Lower lobe of right lung (tissue), 2 donors: ENCODE measurements around the gene BST2. TPM values are rescaled to one million over a fixed set of nuclear protein-coding genes. Genes with fewer than 3 reads are reported as not detected.
A peak's percentile ranks its signal among the peaks of the same experiment; 100 is the strongest.

ENCODE experiments used
- ATAC-seq, 2 donors: fragments of 200-7000 bp; cut with Tn5 transposase; one replicate each; pipeline ENCODE4 v1.9.1; 2020 to 2022; ENCODE audit warnings: mild to moderate bottlenecking in 2 of 2, moderate library complexity in 2 of 2
- DNase-seq: peaks from one replicate; pipeline ENCODE4 v3.0.0-alpha.2; 2020
- H3K27ac ChIP-seq: fragments of 200-600 bp; one replicate; pipeline ENCODE4 v1.8.0; 2022
- H3K27me3 ChIP-seq: fragments of 200-600 bp; one replicate; pipeline ENCODE4 v1.8.0; 2022; ENCODE audit warnings: low read depth
- H3K36me3 ChIP-seq: fragments of 200-600 bp; one replicate; pipeline ENCODE4 v1.8.0; 2022; ENCODE audit warnings: mild to moderate bottlenecking
- H3K4me1 ChIP-seq: fragments of 200-600 bp; one replicate; pipeline ENCODE4 v1.8.0; 2022
- H3K4me3 ChIP-seq: fragments of 200-600 bp; one replicate; pipeline ENCODE4 v1.8.0; 2022; ENCODE audit warnings: mild to moderate bottlenecking
- H3K9me3 ChIP-seq: fragments of 200-600 bp; one replicate; pipeline ENCODE4 v1.8.0; 2022
- intact Hi-C: fragments of 100-400 bp; cut with DNase I; formaldehyde crosslinking; loops from one replicate; pipeline ENCODE4 v1.11.0; 2022
- total RNA-seq: library from RNA; stranded (reverse); fragmentation: NEBNext Ultra II Directional; extraction: Animal tissue kit (Norgen Biotek cat#: 25700); gene quantifications from one replicate; pipeline ENCODE4 v1.2.1, GENCODE V29; 2021
- TF ChIP-seq, protein P1 (sequence below): fragments of 200-600 bp; IDR thresholded peaks from one replicate; pipeline ENCODE4 v1.8.0; 2022; ENCODE audit warnings: antibody characterized with exemption, mild to moderate bottlenecking
- donor health status: DM: no; HTN: yes; CAD: no; lungs with severe emphysema.

The BST2 gene
- total RNA-seq, 1 donor from 2014 or later = 165 TPM

DNA sequence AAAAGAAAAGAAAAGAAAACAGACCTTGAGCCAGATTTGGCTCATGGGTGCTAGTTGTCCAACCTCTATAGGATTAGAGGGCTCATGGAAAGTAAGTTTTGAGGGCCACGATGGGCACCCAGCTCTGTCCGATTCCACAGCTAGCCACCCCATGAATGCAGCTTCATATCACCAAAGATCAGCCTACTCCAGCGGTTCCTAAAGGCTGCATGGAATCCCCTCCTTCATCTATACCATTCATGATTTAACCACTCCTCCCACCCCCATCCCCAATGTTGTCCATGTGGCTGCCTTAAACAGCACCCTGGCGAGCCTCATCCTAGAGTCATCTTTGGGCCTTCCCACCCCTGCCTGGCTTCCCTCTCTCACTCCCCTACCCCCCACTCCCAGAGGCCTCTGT lies 16.5 kb upstream of the BST2 start:
- H3K4me3 ChIP-seq = no peak overlapping the region
- H3K9me3 ChIP-seq = no peaks in the 10 kb centered on the region
- TF ChIP-seq, protein P1, sequence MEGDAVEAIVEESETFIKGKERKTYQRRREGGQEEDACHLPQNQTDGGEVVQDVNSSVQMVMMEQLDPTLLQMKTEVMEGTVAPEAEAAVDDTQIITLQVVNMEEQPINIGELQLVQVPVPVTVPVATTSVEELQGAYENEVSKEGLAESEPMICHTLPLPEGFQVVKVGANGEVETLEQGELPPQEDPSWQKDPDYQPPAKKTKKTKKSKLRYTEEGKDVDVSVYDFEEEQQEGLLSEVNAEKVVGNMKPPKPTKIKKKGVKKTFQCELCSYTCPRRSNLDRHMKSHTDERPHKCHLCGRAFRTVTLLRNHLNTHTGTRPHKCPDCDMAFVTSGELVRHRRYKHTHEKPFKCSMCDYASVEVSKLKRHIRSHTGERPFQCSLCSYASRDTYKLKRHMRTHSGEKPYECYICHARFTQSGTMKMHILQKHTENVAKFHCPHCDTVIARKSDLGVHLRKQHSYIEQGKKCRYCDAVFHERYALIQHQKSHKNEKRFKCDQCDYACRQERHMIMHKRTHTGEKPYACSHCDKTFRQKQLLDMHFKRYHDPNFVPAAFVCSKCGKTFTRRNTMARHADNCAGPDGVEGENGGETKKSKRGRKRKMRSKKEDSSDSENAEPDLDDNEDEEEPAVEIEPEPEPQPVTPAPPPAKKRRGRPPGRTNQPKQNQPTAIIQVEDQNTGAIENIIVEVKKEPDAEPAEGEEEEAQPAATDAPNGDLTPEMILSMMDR = no peak
- H3K27ac ChIP-seq = no peak overlapping the region
- DNase-seq (no peak), ATAC-seq (no peak)
- peaks cover 14% of the 10 kb centered on the region for H3K4me1 ChIP-seq
- intact Hi-C loops = no loop called here
- H3K27me3 ChIP-seq = no peaks in the 10 kb centered on the region
- H3K36me3 ChIP-seq = peaks cover 12% of the 10 kb centered on the region

DNA sequence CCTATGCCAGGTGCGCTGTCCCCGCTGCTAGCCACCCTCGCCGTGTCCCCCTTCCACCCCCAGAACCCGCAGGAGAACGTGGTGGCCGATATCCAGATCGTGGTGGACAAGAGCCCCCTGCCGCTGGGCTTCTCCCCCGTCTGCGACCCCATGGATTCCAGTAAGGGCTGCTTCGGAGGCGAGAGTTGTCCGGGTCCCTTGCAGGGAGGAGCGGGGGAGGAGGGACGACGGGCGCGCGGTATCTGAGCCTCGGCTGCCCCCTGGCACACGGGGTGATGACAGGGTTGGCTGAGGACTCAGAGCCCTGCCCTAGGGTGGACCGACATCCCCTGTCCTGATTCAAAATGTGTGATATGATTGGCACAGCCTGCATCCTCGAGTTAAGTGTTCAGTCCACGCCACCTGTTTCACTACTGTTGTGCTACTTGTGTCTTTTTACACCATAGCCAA lies 15.1 kb upstream of the BST2 start:
- ATAC-seq (peak; percentile 59), DNase-seq (peak; percentile 62)
- intact Hi-C loops = no loop called here
- Histone ChIP-seq H3K4me1 (peaks cover 14% of the 10 kb centered on the region), H3K27me3 (no peaks in the 10 kb centered on the region), H3K27ac (peak overlapping the region; percentile 78), H3K4me3 (peak overlapping the region; percentile 79), H3K36me3 (peaks cover 12% of the 10 kb centered on the region), H3K9me3 (no peaks in the 10 kb centered on the region)
- TF ChIP-seq, protein P1 = peak; percentile 37

DNA sequence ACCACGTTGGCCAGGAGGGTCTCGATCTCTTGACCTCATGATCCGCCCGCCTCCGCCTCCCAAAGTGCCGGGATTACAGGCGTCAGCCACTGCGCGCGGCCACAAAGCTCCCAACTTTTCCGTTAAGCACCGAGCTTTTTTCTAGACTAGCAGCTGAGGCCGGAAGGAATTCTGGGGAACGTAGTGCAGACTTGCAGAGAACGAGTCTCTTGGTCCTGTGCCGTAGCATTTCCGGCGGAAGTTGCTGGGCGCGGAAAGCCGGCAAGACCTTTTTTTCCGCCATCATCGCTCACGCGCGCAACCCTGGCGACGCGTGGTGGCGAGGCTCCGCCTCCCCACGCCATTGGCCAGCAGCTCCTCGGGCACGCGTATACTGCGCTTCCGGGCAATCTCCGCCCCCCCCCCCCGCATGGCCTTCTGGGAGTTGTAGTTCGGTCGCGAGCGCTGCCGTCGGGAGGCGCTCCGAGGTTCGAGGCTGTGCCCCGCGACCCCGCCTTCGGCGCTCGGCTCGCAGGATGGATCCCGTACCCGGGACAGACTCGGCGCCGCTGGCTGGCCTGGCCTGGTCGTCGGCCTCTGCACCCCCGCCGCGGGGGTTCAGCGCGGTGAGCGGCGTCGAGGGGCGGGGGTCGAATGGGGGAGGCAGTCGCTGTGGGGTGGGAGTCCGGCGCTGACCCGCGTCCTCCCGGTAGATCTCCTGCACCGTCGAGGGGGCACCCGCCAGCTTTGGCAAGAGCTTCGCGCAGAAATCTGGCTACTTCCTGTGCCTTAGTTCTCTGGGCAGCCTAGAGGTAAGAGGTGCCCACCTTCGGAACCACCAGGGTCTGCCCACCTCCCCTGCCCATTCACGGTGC lies 14.4 kb upstream of the BST2 start, which contains the start of gene MVB12A:
Gene MVB12A, plus strand, starts transcription at position 427 of the 854 bp plus-strand sequence. Its CDS starts 89 bp downstream, at position 516.
- peak; percentile 98 to 99 for ATAC-seq
- peaks cover 14% of the 10 kb centered on the region for H3K4me1 ChIP-seq

DNA sequence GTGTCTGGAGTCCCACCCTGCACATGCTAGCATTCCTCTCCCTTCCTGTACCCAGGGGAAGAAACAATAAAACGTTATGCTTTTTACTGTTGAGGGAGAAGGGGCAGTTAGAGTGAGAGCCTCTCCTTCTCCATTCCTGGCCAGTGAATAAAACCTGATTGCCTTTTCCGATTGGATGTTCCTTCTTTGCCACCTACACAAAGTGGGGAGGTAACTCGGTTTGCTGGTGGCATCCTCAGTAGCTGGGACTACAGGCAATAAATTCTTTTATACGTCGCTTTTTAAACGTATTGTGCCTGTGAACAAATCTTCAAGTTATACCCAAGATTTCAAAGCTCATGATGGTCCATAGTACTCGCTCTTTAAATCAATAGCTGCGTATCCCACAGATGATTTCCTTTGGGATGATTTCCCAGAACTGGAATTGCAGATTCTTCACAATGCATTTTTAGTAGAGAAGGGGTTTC lies 13.8 kb upstream of the BST2 start:
- H3K36me3 ChIP-seq = peaks cover 19% of the 10 kb centered on the region
- peaks cover 14% of the 10 kb centered on the region for H3K4me1 ChIP-seq
- TF ChIP-seq, protein P1 = no peak
- no peak for DNase-seq
- no peak for ATAC-seq
- intact Hi-C loops = no loop called here
- peak overlapping the region; percentile 79 for H3K4me3 ChIP-seq
- peak overlapping the region; percentile 78 for H3K27ac ChIP-seq
- H3K27me3 ChIP-seq = no peaks in the 10 kb centered on the region
- H3K9me3 ChIP-seq = no peaks in the 10 kb centered on the region

More for the DNA sequence above, 14.4 kb upstream of the BST2 start, which contains the start of gene MVB12A:
- Histone ChIP-seq H3K9me3 (no peaks in the 10 kb centered on the region), H3K36me3 (peaks cover 12% of the 10 kb centered on the region), H3K27me3 (no peaks in the 10 kb centered on the region), H3K27ac (peak within 1 kb of the TSS; percentile 78), H3K4me3 (peak within 1 kb of the TSS; percentile 79)
- TF ChIP-seq, protein P1 = no peak
- intact Hi-C loops = no loop called here
- DNase-seq = peak; percentile 99

DNA sequence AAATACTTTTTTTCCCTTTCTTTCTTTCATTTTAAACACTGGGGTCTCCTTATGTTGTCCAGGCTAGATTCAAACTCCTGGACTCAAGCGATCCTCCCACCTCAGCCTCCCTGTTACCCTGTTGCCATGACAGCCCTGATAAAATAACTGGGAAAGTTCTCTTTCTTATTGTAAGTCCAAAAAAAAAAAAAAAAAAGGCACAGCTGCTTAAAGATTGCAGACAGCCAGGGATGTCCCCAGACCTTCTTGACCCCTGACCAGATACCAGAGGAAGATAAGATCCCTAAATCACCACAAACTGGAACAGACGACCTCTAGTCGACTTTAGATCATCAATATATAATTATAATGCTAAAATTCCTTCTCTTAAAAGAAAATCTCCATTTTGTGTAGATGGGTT lies 13.3 kb upstream of the BST2 start:
- H3K4me3 ChIP-seq = no peak overlapping the region

More for the DNA sequence above, 13.3 kb upstream of the BST2 start:
- no peaks in the 10 kb centered on the region for H3K9me3 ChIP-seq
- TF ChIP-seq, protein P1 = no peak
- H3K36me3 ChIP-seq = peaks cover 18% of the 10 kb centered on the region
- H3K27ac ChIP-seq = peak overlapping the region; percentile 78
- ATAC-seq (no peak), DNase-seq (no peak)
- intact Hi-C loops = no loop called here
- H3K27me3 ChIP-seq = no peaks in the 10 kb centered on the region
- peaks cover 19% of the 10 kb centered on the region for H3K4me1 ChIP-seq
